K562 (cell line): ENCODE measurements around the gene ATP6V0A1. TPM values are rescaled to one million over a fixed set of nuclear protein-coding genes. Genes with fewer than 3 reads are reported as not detected.
A peak's percentile ranks its signal among the peaks of the same experiment; 100 is the strongest.

Source experiments
- ATF1 ChIP-seq, 2 experiments: fragments of 450-650 bp in 1 of 2; IDR thresholded peaks; 2 replicates each; pipeline ENCODE4 v1.6.1; 2016; ENCODE audit warnings: missing compliant biosample characterization in 1 of 2, missing genetic modification characterization in 1 of 2
- CXXC5 ChIP-seq: fragments of 250-450 bp; sonication (Bioruptor Pico); IDR thresholded peaks from 2 replicates; pipeline ENCODE4 v1.8.0; 2022; ENCODE audit warnings: inconsistent platforms, mild to moderate bottlenecking, moderate library complexity
- EP400 ChIP-seq: fragments of 450-650 bp; IDR thresholded peaks from 2 replicates; pipeline ENCODE4 v1.6.1; 2017; ENCODE audit warnings: antibody characterized with exemption, mild to moderate bottlenecking, moderate library complexity
- ETV5 ChIP-seq: sonication (generic); formaldehyde crosslinking; IDR thresholded peaks from 2 replicates; pipeline ENCODE4 v1.4.0; 2020; ENCODE audit warnings: low read depth, mild to moderate bottlenecking, missing genetic modification reagents
- KDM1A ChIP-seq, 2 experiments: fragments of 450-650 bp; IDR thresholded peaks; 2 replicates each; pipeline ENCODE4 v1.6.1; 2016; ENCODE audit warnings: mild to moderate bottlenecking in 2 of 2
- KDM4B ChIP-seq, 2 experiments: fragments of 450-650 bp in 1 of 2; sonication (generic) in 1 of 2; IDR thresholded peaks; 2 replicates each; pipeline ENCODE4 v1.6.1; 2016 to 2017; ENCODE audit warnings: borderline replicate concordance in 2 of 2, antibody characterized with exemption in 1 of 2, low read depth in 1 of 2, mild to moderate bottlenecking in 1 of 2
- SMAD3 ChIP-seq: fragments of 450-650 bp; formaldehyde crosslinking; conservative IDR thresholded peaks from 2 replicates; pipeline ENCODE4 v1.4.0; 2020; ENCODE audit warnings: mild to moderate bottlenecking
- TRIM28 ChIP-seq: fragments of 450-650 bp; IDR thresholded peaks from 2 replicates; pipeline ENCODE4 v1.6.1; 2017
- ZNF551 ChIP-seq: fragments of 250-450 bp; sonication (Bioruptor Pico); IDR thresholded peaks from 2 replicates; pipeline ENCODE4 v1.5.0; 2021; ENCODE audit warnings: mild to moderate bottlenecking, moderate library complexity
- ZNF561 ChIP-seq: fragments of 450-650 bp; formaldehyde crosslinking; conservative IDR thresholded peaks from 2 replicates; pipeline ENCODE4 v1.4.0; 2020; ENCODE audit warnings: mild to moderate bottlenecking, moderate library complexity
- ZNF740 ChIP-seq, 3 experiments: fragments of 200-800 bp in 1 of 3; sonication (Bioruptor generic) in 1 of 3; sonication (generic) in 1 of 3; formaldehyde crosslinking in 1 of 3; IDR thresholded peaks; 2 replicates each; pipeline versions ENCODE4 v1.6.1 to v1.8.0; 2016 to 2022; ENCODE audit warnings: mild to moderate bottlenecking in 2 of 3, missing compliant biosample characterization in 2 of 3, missing genetic modification characterization in 2 of 3, missing genetic modification reagents in 1 of 3
- polyA plus RNA-seq, 8 experiments: library from polyadenylated mRNA; depleted of rRNA in 4 of 8; stranded (reverse) in 5 of 8; unstranded in 3 of 8; fragments of >200 nt; fragmentation: Nextera tagmentation in 2 of 8; fragmentation: Illumina TruSeq in 1 of 8; extraction: Ambion mirVana in 2 of 8; extraction: Trizol in 1 of 8; gene quantifications; 2 replicates each; pipeline versions ENCODE4 v1.2.1 to v1.2.3, GENCODE V29; 2011 to 2014; ENCODE audit warnings: inconsistent platforms in 1 of 8, missing spikeins in 1 of 8
- total RNA-seq, 7 experiments: library from RNA; depleted of rRNA in 6 of 7; stranded (reverse); fragments of >200 nt in 6 of 7; fragmentation: Illumina TruSeq in 2 of 7; extraction: Trizol in 2 of 7; gene quantifications; 2 replicates each; pipeline versions ENCODE4 v1.2.1 to v1.2.3, GENCODE V29; 2011 to 2021; ENCODE audit warnings: low replicate concordance in 1 of 7
- TF ChIP-seq, protein P1 (sequence below): fragments of 250-450 bp; sonication (Bioruptor Pico); IDR thresholded peaks from 2 replicates; pipeline ENCODE4 v1.4.0; 2020
- TF ChIP-seq, protein P2 (sequence below): sonication (generic); formaldehyde crosslinking; IDR thresholded peaks from 2 replicates; pipeline ENCODE4 v1.8.1; 2022; ENCODE audit warnings: missing genetic modification reagents
- TF ChIP-seq, protein P3 (sequence below): fragments of 150-350 bp; conservative IDR thresholded peaks from 2 replicates; pipeline ENCODE4 v1.6.1; 2014; ENCODE audit warnings: low read length
- TF ChIP-seq, protein P4 (sequence below): fragments of 450-650 bp; formaldehyde crosslinking; IDR thresholded peaks from 2 replicates; pipeline ENCODE4 v1.4.0; 2020; ENCODE audit warnings: mild to moderate bottlenecking, moderate library complexity

ATP6V0A1 gene
- total and polyA plus RNA-seq, 9 of the 15 experiments (the other 6 are each of a cell fraction or from before 2014, with no cell fraction given): 11.8 to 158 (median 75.5) TPM

GRCh38 chr17:42561897-42562387, 103.3 kb downstream of the ATP6V0A1 start, which contains the start of gene COASY (continued):
- TF ChIP-seq, protein P1, sequence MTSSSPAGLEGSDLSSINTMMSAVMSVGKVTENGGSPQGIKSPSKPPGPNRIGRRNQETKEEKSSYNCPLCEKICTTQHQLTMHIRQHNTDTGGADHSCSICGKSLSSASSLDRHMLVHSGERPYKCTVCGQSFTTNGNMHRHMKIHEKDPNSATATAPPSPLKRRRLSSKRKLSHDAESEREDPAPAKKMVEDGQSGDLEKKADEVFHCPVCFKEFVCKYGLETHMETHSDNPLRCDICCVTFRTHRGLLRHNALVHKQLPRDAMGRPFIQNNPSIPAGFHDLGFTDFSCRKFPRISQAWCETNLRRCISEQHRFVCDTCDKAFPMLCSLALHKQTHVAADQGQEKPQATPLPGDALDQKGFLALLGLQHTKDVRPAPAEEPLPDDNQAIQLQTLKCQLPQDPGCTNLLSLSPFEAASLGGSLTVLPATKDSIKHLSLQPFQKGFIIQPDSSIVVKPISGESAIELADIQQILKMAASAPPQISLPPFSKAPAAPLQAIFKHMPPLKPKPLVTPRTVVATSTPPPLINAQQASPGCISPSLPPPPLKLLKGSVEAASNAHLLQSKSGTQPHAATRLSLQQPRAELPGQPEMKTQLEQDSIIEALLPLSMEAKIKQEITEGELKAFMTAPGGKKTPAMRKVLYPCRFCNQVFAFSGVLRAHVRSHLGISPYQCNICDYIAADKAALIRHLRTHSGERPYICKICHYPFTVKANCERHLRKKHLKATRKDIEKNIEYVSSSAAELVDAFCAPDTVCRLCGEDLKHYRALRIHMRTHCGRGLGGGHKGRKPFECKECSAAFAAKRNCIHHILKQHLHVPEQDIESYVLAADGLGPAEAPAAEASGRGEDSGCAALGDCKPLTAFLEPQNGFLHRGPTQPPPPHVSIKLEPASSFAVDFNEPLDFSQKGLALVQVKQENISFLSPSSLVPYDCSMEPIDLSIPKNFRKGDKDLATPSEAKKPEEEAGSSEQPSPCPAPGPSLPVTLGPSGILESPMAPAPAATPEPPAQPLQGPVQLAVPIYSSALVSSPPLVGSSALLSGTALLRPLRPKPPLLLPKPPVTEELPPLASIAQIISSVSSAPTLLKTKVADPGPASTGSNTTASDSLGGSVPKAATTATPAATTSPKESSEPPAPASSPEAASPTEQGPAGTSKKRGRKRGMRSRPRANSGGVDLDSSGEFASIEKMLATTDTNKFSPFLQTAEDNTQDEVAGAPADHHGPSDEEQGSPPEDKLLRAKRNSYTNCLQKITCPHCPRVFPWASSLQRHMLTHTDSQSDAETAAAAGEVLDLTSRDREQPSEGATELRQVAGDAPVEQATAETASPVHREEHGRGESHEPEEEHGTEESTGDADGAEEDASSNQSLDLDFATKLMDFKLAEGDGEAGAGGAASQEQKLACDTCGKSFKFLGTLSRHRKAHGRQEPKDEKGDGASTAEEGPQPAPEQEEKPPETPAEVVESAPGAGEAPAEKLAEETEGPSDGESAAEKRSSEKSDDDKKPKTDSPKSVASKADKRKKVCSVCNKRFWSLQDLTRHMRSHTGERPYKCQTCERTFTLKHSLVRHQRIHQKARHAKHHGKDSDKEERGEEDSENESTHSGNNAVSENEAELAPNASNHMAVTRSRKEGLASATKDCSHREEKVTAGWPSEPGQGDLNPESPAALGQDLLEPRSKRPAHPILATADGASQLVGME: no peak
- 0 out of 2 replicates have a peak, but pooled peaks have one; percentile 2 for TF ChIP-seq TRIM28
- no peak for TF ChIP-seq ATF1 (CRISPR knock-in tag; IDR thresholded peaks at IDR 0.05)
- TF ChIP-seq ATF1 (tag; IDR thresholded peaks at IDR 0.05): peak; percentile 51; the same call in 1 of the 2 replicates
- peak; percentile 90 for TF ChIP-seq CXXC5
- TF ChIP-seq KDM1A (IDR thresholded peaks at IDR 0.05): peak; percentile 6 to 51; a peak in 2 of 4 replicates
- TF ChIP-seq, protein P2, sequence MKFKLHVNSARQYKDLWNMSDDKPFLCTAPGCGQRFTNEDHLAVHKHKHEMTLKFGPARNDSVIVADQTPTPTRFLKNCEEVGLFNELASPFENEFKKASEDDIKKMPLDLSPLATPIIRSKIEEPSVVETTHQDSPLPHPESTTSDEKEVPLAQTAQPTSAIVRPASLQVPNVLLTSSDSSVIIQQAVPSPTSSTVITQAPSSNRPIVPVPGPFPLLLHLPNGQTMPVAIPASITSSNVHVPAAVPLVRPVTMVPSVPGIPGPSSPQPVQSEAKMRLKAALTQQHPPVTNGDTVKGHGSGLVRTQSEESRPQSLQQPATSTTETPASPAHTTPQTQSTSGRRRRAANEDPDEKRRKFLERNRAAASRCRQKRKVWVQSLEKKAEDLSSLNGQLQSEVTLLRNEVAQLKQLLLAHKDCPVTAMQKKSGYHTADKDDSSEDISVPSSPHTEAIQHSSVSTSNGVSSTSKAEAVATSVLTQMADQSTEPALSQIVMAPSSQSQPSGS (CRISPR knock-in tag): no peak
- TF ChIP-seq, protein P3, sequence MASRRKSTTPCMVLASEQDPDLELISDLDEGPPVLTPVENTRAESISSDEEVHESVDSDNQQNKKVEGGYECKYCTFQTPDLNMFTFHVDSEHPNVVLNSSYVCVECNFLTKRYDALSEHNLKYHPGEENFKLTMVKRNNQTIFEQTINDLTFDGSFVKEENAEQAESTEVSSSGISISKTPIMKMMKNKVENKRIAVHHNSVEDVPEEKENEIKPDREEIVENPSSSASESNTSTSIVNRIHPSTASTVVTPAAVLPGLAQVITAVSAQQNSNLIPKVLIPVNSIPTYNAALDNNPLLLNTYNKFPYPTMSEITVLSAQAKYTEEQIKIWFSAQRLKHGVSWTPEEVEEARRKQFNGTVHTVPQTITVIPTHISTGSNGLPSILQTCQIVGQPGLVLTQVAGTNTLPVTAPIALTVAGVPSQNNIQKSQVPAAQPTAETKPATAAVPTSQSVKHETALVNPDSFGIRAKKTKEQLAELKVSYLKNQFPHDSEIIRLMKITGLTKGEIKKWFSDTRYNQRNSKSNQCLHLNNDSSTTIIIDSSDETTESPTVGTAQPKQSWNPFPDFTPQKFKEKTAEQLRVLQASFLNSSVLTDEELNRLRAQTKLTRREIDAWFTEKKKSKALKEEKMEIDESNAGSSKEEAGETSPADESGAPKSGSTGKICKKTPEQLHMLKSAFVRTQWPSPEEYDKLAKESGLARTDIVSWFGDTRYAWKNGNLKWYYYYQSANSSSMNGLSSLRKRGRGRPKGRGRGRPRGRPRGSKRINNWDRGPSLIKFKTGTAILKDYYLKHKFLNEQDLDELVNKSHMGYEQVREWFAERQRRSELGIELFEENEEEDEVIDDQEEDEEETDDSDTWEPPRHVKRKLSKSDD: peak; percentile 88
- TF ChIP-seq ZNF740 (CRISPR knock-in tag; IDR thresholded peaks at IDR 0.05): no peak
- TF ChIP-seq ZNF740 (tag; IDR thresholded peaks at IDR 0.05): no peak
- no peak for TF ChIP-seq ZNF551 (CRISPR knock-in tag)
- 0 out of 2 replicates have a peak, but pooled peaks have one; percentile 29 for TF ChIP-seq ETV5 (CRISPR knock-in tag)
- TF ChIP-seq, protein P4, sequence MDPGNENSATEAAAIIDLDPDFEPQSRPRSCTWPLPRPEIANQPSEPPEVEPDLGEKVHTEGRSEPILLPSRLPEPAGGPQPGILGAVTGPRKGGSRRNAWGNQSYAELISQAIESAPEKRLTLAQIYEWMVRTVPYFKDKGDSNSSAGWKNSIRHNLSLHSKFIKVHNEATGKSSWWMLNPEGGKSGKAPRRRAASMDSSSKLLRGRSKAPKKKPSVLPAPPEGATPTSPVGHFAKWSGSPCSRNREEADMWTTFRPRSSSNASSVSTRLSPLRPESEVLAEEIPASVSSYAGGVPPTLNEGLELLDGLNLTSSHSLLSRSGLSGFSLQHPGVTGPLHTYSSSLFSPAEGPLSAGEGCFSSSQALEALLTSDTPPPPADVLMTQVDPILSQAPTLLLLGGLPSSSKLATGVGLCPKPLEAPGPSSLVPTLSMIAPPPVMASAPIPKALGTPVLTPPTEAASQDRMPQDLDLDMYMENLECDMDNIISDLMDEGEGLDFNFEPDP (CRISPR knock-in tag): no peak
- TF ChIP-seq ZNF561 (CRISPR knock-in tag): no peak
- peak; percentile 81 for TF ChIP-seq EP400
- TF ChIP-seq KDM4B (IDR thresholded peaks at IDR 0.05; ENCODE audit: borderline replicate concordance in 2 of 2, low read depth in 1 of 2): peak in 1 of 2 experiments; percentile 73; a peak in 1 of 4 replicates
- no peak for TF ChIP-seq SMAD3
